Fibroblast of pulmonary artery (primary cell): ENCODE measurements around the gene KIF23.

Source experiments
- DNase-seq: peaks from one replicate; pipeline ENCODE4 v3.0.0-alpha.2; 2010; ENCODE audit warnings: low read depth
- H3K4me3 ChIP-seq: replicated peaks from 2 replicates; pipeline ENCODE4 v1.5.1; 2011; ENCODE audit warnings: low read depth, mild to moderate bottlenecking, control low read depth, low read length, moderate library complexity
- CTCF ChIP-seq: IDR thresholded peaks from 2 replicates; pipeline ENCODE4 v1.5.1; 2011; ENCODE audit warnings: mild to moderate bottlenecking, control low read depth, low read length, inconsistent platforms; ENCODE audit errors: missing control alignments

The KIF23 gene

DNA sequence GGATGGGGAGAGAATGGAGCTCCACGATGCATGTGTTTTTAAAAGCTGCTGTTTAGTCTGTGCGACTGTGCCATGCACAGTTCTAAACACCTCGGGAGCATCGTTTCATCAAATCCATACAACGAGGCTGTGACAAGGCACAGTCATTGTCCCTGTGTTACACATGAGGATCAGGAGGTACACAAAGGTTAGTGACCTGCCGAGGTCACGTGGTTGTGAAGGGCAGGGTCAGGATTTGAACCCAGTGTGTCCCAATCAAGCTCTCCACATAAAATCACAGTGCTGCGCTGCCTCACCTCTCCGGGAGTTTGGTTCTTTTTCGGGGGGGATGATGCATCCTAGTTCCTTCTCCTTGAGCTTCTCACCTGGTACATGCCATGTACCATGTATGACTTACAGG, 18.7 kb upstream of the KIF23 start:
- DNase-seq: no peak
- no peak overlapping the region for H3K4me3 ChIP-seq
- no peak for TF ChIP-seq CTCF

- DNase-seq: no peak
- no peak for TF ChIP-seq CTCF
- no peak overlapping the region for H3K4me3 ChIP-seq
These were observed 18.2 kb upstream of the KIF23 start for GRCh38 chr15:69395991-69396390.

- no peak for DNase-seq
- no peak overlapping the region for H3K4me3 ChIP-seq
- no peak for TF ChIP-seq CTCF
These were observed 15.7 kb upstream of the KIF23 start for GRCh38 chr15:69398491-69398891.

- no peak overlapping the region for H3K4me3 ChIP-seq
- no peak for TF ChIP-seq CTCF
- no peak for DNase-seq
These were observed 13.3 kb upstream of the KIF23 start for GRCh38 chr15:69400850-69401249.

GRCh38 chr15:69402816-69403215, 11.3 kb upstream of the KIF23 start:
- H3K4me3 ChIP-seq: no peak overlapping the region
- no peak for DNase-seq
- TF ChIP-seq CTCF: no peak

- peak; percentile 85 for DNase-seq
- no peak overlapping the region for H3K4me3 ChIP-seq
- no peak for TF ChIP-seq CTCF
These were observed 10.6 kb upstream of the KIF23 start for GRCh38 chr15:69403594-69403993.

GRCh38 chr15:69405110-69405509, 9.0 kb upstream of the KIF23 start:
- no peak for TF ChIP-seq CTCF
- no peak overlapping the region for H3K4me3 ChIP-seq
- DNase-seq: no peak
